HG02610 (cell line): ENCODE measurements around the gene PRTG.
"Not testable (repeated sequence)": the region's sequence is repeated elsewhere in the genome, so short reads cannot be mapped to it uniquely, and the experiment has no call there.

ENCODE experiments used
- ATAC-seq: cut with Tn5 transposase; IDR thresholded peaks from one replicate; pipeline ENCODE4 v1.9.1; 2021; ENCODE audit warnings: mild to moderate bottlenecking, moderate library complexity; ENCODE audit not compliant: unreplicated experiment

Gene PRTG

DNA sequence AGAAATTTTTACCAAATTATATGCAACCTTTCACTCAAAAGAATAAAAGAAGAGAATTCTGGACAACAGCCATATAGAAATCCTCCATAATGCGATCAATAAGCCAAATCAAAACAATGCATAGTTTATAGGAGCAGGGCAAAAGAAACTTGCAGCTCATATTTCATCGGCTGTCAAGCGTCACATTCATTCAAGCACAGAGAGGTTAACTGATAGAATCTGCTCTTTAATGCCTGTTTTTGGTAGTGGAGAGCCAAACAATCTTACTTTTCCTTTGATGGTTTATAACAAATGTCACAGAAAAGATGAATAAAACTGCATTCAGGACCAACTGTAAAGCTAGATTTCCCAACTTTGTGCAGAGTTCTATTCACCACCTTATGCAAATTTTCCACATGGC, 35.4 kb downstream of the PRTG start:
- ATAC-seq = no peak

DNA sequence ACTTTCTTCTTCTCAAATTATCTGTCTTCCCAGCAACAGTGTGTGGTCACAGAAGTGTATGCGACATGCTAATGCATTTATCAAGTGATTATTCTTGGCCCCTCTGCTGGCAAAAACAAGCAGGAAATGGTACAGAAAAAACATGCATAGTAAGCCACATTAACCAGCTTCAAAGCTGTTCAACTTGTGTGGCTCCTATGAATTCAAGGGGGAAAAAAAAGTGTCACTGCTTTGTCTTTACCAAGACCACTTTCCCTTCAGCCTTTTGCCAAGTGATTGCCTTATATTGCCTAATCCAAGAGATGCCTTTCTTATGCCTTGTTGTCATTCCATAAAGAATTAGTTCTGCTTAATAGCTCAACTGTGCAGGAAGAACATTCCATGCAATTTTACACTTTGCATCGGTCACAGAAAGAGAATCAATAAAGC, 39.1 kb downstream of the PRTG start:
- no peak for ATAC-seq

DNA sequence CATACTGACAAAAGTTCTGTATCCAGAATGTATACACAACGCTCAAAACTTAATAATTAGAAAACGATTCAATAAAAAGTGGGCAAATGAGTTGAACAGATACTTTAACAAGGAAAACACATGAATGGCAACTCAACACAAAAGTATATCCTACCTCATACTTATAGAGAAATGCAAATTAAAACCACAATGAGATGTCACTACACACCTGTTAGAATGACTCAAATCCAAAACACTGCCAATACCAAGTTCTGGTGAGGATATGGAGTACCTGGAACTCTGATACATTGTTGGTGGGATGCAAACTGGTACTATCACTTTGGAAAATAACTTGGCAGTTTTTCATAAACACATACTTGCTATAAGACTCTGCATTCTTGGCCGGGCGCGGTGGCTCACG, 42.1 kb downstream of the PRTG start:
- peak; percentile 48 for ATAC-seq

DNA sequence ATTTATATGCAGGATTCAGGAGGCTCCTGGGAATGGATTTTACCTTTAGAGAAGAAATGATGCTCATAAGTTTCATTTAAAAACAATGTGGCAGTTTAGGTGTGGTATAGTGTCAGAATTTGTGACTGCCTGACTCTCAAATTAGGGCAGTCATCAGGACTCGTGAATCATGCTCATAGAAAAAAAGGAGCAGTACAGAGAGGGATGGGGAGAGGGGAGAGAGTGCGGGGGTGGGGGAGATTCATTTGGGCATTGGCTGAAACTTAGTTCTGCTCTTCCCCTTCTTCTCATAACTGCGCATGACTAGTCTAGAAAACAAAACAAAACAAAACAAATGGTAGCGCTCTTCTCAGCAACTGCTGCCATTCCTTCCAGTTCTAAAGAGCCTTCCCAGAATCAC, 44.3 kb downstream of the PRTG start:
- ATAC-seq = no peak

DNA sequence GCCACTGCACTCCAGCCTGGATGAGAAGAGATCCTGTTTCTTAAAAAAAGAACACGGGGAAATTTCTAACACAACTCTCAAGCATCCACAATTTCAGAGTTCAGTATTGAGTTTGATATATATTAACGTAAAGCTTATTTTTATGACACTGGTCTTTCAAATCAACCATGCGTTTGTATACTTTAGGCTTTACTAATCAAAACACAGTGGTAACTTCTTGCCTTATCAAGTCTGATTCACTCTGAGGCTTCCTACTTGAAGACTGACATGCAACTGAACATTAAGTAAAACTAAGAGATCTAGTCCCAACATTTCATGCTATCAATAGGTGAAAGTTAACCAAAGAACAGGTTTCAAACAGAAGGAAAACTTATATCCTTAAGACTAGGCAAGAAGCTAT, 46.7 kb downstream of the PRTG start:
- no peak for ATAC-seq

DNA sequence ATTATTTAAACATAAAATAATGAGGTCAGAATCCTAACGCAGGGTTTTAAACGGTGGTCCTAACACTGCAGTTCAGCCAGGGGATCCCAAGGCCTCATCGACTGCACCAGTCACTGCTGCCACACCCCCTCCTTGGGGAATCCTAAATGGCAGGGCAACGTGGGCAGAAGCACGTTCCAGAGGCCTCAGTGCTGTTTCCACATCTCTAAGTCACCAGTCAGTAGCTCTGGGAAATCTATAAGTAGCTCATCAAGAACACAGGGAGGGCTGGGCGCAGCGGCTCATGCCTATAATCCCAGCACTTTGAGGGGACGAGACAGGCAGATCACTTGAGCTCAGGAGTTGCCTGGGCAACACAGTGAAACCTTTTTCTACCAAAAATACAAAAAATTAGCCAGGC, 47.5 kb downstream of the PRTG start:
- no peak for ATAC-seq

DNA sequence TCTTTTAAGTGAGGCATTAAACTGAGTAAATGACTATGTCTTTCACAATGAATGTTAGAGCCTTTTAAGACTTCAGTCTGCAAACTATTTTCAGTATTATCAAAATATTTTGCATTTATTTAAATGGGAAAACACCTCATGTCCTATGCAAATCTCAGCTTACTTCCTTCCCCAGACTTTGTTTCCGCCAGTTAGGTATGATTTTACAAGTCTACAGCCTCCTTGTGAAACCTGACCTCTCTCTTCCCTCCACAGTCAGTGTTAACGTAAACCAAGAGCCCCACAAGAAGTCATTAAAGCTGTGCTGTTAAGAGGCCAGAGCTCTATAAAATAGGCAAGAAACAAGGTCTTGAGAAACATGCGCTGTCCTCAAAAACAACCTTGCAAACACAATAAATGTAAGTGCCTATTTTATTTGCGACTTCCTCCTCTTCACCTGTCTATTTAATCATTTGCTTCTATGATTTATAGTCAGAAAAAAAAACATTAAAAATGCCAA, 48.3 kb downstream of the PRTG start:
- peak; percentile 96 for ATAC-seq

DNA sequence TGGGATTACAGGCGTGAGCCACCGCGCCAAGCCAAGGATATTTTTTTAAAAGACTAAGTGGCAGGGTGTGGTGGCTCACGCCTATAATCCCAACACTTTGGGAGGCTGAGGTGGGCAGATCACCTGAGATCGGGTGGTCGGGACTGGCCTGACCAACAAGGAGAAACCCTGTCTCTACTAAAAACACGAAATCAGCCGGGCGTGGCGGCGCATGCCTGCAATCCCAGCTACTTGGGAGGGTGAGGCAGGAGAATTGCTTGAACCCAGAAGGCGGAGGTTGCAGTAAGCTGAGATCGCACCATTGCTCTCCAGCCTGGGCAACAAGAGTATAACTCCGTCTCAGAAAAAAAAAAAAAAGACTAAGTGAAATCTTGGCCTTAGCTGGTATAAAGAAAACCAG, 49.8 kb downstream of the PRTG start:
- ATAC-seq = not testable (repeated sequence)

DNA sequence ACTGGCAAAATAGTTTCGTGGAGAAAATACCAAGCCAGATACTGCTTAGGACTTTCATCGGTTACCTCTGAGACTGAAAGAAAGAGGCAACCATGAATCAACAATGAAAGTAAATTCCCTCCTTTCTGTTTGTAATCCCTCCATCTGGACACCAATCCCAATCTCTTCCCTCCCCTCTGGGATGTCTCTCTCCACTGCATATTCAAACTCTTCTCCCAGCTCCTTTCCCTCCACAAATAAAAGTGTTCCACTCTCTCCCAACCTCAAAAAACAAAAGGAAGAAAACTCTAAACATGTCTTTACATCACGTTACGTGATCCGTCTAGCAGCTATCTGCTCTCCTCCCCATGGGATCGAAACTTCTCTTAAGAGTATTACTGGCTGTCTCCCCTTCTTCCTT, 55.2 kb downstream of the PRTG start:
- ATAC-seq = no peak

DNA sequence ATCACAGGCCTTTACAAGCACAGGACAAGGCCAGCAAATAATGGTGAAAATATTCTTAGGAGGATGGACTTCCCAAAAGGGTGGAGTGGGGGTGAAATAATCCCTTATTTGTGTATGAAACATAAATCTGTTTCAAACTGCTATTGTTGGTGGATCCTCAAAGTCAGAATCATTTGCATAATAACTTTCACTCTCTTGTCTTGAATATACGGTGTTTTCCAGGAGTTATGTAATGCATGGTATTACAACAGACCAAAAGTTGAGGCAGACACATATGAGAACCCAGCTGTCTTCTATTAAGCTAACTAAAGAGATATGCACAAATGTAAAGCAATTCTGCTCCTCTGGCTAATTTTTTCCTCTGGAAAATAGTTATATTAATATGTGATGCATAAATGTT, 57.7 kb downstream of the PRTG start:
- peak; percentile 96 for ATAC-seq

DNA sequence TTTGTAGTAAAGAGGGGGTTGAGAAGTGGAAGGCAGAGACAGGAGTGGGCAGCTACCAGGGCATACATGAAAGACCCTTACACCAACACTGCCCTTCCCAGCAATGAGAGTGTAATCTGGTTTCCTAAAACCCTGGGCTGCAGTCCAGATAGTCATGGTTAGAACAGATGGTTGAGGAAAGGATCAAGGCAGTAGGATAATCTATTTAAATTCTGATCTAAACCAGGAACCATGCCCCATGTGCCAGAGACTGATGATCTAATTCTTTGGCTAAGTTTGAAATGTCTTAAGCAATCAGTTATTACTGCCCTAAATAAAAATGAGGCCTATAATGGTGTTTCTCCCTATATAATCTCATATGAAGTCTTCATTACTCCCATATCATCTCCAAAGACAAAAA, 59.6 kb downstream of the PRTG start:
- ATAC-seq = no peak

DNA sequence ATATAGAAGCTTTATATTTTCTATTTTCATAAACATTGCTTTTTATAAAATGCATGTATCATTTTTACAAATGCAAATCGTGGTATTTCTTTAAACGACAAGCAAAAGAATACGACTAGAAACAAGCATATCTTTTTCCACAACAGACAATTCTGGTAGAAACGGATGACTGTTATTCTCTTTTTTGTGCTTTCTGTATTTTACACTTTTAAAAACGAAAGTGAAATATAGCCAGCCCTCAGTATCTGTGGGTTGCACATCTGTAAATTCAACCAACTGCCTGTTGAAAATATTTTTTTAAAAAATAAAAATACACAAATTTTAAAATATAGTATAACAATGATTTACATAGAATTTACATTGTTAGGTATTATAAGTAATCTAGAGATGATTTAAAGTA, 61.3 kb downstream of the PRTG start:
- peak; percentile 58 for ATAC-seq

DNA sequence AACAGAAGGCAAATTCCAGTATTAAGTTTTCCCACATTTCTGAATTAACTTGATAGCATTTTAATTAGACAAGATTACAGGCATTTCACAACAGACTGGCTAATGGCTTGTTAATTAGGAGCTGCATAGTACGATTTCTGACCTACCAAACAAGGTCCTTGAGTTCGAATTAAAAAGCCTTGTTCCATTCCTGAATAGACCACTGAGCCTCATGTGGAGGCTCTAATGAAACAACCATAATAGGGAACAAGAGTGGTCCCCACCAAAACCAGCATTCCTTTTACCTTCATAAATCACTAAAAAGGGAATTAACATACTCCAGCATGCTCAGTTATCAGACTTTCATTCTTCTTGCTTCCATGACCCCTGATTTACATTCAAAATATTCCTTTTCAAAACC, 66.4 kb downstream of the PRTG start:
- no peak for ATAC-seq

DNA sequence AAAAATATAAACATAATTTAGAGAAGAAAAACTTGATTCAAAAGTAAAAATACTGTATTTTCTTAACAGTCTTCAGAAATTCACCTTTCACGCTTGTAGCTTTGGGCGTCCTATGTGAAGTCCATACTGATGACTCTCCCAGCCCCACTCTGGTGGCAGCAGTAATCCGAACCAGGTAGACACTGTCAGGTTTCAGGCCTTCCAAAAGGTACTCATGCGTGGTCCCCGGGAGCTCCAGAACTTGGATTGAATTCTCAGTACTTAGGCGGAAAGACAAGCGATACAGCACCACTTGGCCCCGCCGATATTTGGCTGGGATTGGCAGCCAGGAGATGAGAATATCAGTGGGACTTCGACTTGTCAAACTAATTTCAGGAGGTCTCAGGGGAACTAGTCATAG, 69.7 kb downstream of the PRTG start:
- no peak for ATAC-seq

DNA sequence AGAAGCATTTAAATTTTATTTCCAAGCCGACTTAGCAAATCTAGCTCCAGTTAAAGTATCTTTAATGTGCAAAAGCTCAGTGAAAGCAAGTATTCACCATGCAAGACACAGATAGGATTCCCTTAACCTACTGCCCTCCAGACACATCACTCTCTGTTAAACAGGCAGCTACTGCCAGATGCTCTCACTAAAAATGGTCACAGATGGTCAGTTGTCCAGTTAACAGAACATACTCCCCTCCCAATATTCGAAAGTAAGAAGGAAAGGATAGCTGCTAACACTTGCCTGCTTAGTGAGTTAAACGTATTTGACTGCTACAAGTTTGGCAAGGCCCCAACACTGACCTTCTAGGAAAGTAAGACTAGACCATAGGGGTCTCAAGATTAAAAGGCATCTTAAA, 73.7 kb downstream of the PRTG start:
- ATAC-seq = no peak

DNA sequence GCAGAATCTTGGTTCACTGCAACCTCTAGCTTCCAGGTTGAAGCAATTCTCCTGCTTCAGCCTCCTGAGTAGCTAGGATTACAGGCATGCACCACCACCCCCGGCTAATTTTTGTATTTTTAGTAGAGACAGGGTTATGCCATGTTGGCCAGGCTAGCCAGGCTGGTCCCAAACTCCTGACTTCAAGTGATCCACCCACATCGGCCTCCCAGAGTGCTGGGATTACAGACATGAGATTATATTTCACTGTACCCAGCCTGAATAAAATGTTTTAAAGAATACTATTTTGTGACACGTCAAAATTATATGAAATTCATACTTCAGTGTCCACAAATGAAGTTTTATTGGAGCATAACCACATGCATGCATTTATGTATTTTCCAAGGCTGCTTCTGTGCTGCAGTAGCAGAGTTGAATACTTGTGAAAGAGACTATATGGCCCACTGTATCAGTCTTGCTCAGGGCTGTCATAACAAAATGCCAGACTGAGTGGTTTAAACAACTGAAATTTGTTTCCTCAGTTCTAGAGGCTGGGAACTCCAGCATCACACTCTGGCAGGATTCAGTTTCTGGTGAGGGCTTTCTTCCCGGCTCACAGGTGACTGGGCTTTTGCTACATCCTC, 77.2 kb downstream of the PRTG start:
- no peak for ATAC-seq

DNA sequence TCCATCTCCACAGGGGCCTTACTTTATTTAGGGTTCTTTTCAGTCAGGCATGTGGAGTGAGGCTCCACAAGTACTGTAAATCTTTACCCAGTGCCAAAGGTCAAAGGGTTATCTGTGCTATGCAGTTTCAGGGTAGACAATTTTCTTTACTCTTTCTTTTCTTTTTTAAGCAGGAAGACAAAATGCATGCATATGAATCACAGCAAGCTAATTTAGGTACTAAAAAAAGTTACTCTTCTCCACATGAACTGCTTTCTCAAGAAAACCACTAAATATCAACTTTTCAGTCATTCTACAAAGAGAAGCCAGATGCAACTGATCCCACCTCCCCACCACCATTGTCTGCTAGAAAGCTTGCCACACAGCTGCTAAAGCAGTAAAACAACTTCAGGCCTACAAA, 81.5 kb downstream of the PRTG start:
- no peak for ATAC-seq

DNA sequence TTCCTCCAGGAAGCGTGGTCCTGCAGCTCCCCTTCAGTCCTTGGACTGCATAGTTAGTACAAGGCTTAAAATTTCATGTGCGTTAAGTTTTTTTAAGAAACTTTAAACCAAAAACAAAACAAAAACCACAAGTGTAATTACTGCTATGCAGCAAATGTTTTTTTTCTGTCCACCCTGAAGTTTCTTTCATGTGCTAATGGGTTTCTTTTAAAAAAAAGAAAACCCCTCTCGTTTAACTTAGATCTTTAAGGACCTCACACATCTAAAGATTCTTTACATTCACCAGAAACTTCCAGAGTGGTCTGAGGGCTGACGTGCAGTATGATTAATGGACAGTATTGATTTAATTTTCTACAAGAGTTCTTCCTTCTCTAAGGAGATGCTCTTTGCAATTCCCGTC, 82.8 kb downstream of the PRTG start:
- no peak for ATAC-seq

DNA sequence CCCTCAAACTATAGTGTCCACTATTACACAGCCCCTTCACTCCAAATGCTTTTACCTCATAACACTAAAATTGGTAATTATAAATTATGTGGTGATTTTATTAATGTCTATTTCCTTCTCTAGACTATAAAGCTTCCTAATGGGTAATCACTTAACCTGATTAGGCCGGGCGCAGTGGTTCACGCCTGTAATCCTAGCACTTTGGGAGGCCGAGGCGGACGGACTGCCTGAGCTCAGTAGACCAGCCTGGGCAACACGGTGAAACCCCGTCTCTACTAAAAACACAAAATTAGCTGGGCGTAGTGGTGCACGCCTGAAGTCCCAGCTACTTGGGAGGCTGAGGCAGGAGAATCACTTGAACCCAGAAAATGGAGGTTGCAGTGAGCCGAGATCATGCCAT, 83.5 kb downstream of the PRTG start:
- no peak for ATAC-seq

DNA sequence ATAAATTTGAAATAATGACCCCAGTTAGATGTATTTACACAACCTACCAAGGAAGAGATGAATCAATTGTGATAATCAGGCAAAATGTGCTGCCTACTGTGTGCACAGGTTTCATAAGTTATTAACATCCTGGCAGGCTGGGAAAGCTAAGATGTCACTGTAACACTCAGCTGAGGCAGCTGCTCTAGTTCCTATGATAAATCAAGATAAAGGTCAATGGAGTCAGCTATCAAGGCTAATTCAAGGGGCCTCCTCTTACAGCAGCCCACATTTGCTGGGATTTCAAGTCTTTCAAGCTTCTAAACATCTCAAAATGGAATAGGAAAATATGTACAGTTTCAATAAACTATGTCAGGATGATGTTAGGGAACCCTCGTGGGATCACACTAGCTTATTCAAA, 84.1 kb downstream of the PRTG start:
- no peak for ATAC-seq

DNA sequence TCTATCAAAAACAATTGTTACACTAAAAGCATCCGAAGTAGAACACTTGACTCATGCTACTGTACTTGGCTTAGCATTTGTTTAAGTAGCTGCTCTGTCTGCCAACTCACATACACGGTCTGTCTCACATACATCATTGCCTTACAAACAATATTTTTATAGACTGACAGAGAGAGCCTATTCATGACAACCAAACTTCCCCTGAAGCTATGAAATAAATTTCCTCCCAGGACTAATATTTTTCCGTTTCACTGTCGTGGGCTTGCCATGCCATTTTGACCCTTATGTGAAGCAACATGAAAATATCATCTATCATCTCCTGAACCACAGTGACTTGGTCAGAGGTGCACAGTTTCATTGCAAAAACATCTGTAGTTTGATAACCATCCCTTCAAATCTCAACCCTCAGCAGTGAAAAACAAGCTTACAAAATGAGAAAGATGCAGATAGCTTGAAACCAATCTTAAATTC, 88.4 kb downstream of the PRTG start:
- ATAC-seq = no peak

DNA sequence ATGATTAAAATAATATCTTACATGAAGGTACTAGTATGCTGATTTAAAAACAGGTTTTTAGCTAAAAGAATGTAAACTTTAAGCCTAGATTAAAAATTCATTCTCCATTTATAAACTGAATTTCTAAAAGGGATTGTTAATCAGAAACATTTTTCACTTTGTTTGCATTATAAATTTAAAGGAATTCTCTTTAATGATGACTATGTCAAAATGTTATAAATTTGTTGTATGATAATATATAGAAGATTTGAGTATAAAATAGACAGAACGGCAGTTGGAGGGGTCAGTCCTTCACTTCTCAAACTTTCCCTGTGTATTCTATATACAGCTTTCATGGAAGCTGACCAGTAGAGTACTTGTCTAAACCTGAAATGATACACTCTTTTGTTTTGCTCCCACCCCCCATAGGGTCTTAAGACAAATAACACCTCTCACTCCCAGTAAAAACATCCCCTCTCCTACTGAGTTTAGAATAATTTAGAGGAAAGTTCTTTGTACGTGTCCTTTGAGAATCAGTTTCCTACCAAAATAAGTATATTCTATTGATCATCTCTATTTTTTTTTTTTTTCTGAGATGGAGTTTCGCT, 90.0 kb downstream of the PRTG start:
- no peak for ATAC-seq

DNA sequence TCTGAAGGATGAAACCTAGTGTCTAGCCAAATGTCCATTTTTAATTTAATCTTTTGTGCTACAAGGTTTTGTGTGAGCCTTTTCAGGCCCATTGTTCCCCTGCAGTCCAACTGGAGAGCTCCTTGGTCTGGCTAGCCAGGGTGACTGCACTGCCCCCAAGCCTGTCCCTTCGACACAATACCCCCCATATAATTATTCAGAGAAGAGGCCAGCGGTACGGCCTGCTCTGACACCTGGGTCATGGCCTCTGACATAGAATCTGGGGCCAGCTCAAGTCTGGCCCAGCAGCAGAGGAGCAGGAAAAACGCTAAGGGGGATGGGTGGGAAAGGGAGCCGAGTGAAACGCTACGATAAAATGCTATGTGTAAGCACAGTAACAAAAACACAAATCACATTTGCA, 90.6 kb downstream of the PRTG start:
- ATAC-seq = no peak
